ENCODE measurements around the gene PGLYRP4. TPM values are rescaled to one million over a fixed set of nuclear protein-coding genes. Genes with fewer than 3 reads are reported as not detected.

The PGLYRP4 gene
- polyA plus RNA-seq, 2 of the 4 experiments (the other 2 are of a cell fraction), result not detected

DNA sequence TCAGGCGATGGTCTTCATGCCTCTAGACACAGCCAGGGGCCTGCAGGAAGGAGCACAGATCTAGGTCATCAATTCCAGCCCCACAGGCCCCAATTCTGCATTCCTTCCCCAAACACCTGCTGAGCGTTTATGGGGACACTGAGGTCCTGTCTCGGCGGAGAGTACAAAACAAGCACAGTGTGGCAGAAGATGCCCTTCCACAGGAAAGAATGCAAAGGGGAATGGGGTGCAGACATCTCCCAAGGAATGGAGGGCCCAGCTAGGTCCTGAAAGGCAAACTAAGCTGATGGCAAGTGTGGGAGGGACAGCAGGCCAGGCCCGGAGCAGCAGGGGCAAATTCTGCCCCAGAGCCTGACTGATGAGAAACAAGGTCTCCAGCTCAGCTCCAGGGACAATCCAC is 45.8 kb upstream of the PGLYRP4 start:
- CTCF ChIA-PET, result interaction anchor here (0.7 to 3.9 kb wide), 2 partner anchors 40 to 178 kb away, joined by 3 to 26 read pairs; no protein-coding TSS in a partner anchor
- no peak for FAIRE-seq
- no peak for DNase-seq (ENCODE audit: low read depth in 1 of 2, low spot score in 1 of 2)
- ATAC-seq, result no peak
- H3K9me3 ChIP-seq, result no peaks in the 10 kb centered on the region
- no peak overlapping the region for H3K4me3 ChIP-seq
- H3K4me2 ChIP-seq, result no peak overlapping the region
- TF ChIP-seq FOSB (CRISPR knock-in tag; IDR thresholded peaks at IDR 0.05) (no peak), RARB (CRISPR knock-in tag; IDR thresholded peaks at IDR 0.05) (no peak), RCOR1 (IDR thresholded peaks at IDR 0.05; ENCODE audit: low read depth, low read length) (no peak), POLR2A (IDR thresholded peaks at IDR 0.05; ENCODE audit: low read length) (no peak), MAFK (IDR thresholded peaks at IDR 0.05; ENCODE audit: partially characterized antibody) (no peak), NPAS2 (CRISPR knock-in tag; IDR thresholded peaks at IDR 0.05; ENCODE audit: borderline replicate concordance) (no peak), TFCP2L1 (CRISPR knock-in tag; IDR thresholded peaks at IDR 0.05) (no peak), HOXB13 (CRISPR knock-in tag; IDR thresholded peaks at IDR 0.05; ENCODE audit: low read depth) (no peak), EHF (CRISPR knock-in tag; IDR thresholded peaks at IDR 0.05) (no peak), CEBPB (IDR thresholded peaks at IDR 0.05) (no peak), POLR2AphosphoS2 (conservative IDR thresholded peaks at IDR 0.05; ENCODE audit: low read length) (no peak), FOXS1 (CRISPR knock-in tag; IDR thresholded peaks at IDR 0.05) (no peak), HOXB5 (CRISPR knock-in tag; IDR thresholded peaks at IDR 0.05) (no peak)
- TF ChIP-seq, protein P1, sequence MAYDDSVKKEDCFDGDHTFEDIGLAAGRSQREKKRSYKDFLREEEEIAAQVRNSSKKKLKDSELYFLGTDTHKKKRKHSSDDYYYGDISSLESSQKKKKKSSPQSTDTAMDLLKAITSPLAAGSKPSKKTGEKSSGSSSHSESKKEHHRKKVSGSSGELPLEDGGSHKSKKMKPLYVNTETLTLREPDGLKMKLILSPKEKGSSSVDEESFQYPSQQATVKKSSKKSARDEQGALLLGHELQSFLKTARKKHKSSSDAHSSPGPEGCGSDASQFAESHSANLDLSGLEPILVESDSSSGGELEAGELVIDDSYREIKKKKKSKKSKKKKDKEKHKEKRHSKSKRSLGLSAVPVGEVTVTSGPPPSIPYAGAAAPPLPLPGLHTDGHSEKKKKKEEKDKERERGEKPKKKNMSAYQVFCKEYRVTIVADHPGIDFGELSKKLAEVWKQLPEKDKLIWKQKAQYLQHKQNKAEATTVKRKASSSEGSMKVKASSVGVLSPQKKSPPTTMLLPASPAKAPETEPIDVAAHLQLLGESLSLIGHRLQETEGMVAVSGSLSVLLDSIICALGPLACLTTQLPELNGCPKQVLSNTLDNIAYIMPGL (CRISPR knock-in tag; IDR thresholded peaks at IDR 0.05; ENCODE audit: borderline replicate concordance), result no peak
- TF ChIP-seq, protein P2, sequence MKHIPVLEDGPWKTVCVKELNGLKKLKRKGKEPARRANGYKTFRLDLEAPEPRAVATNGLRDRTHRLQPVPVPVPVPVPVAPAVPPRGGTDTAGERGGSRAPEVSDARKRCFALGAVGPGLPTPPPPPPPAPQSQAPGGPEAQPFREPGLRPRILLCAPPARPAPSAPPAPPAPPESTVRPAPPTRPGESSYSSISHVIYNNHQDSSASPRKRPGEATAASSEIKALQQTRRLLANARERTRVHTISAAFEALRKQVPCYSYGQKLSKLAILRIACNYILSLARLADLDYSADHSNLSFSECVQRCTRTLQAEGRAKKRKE (CRISPR knock-in tag; IDR thresholded peaks at IDR 0.05; ENCODE audit: low read depth), result no peak
- TF ChIP-seq, protein P3, sequence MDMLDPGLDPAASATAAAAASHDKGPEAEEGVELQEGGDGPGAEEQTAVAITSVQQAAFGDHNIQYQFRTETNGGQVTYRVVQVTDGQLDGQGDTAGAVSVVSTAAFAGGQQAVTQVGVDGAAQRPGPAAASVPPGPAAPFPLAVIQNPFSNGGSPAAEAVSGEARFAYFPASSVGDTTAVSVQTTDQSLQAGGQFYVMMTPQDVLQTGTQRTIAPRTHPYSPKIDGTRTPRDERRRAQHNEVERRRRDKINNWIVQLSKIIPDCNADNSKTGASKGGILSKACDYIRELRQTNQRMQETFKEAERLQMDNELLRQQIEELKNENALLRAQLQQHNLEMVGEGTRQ (IDR thresholded peaks at IDR 0.05), result no peak
- no peaks in the 10 kb centered on the region for H3K4me1 ChIP-seq
- no peak overlapping the region for H3K27ac ChIP-seq
- 43% methylated on average over 5 of the region's 5 CpGs for WGBS (ENCODE audit: missing lambda C conversion rate)
- POLR2A ChIA-PET, result no interaction called here

DNA sequence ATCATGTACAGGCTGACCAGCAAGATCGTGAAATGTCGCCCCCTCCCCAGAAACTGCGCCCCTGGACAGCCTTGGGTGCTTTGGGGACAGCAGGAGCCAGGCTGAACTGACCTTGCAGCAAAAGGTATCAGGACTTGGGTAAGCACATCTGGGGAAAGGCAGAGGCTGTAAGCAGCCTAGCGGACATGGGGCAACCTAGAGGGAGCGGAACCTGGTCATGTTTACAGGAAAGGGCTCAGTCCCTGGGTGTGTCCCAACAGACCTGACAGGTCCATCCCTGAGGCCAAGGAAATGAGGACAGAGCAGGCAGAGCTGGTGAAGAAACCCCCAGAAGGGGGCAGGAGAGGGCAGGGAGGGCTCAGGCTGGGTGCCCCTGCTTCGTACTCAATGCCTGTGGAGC is 45.3 kb upstream of the PGLYRP4 start:
- CTCF ChIA-PET, result no interaction called here
- POLR2A ChIA-PET, result no interaction called here
- Histone ChIP-seq H3K9me3 (no peaks in the 10 kb centered on the region), H3K4me1 (no peaks in the 10 kb centered on the region), H3K4me3 (no peak overlapping the region), H3K27ac (no peak overlapping the region), H3K4me2 (no peak overlapping the region)
- FAIRE-seq (no peak), DNase-seq (ENCODE audit: low read depth in 1 of 2, low spot score in 1 of 2) (no peak), ATAC-seq (peak in 1 of 2 experiments; percentile 44; a peak in 2 of 6 replicates)
- WGBS (ENCODE audit: missing lambda C conversion rate), result 25% methylated on average over 6 of the region's 6 CpGs
- TF ChIP-seq, protein P2 (CRISPR knock-in tag; IDR thresholded peaks at IDR 0.05; ENCODE audit: low read depth), result no peak
- TF ChIP-seq FOSL2 (IDR thresholded peaks at IDR 0.05) (no peak), FOSL2 (CRISPR knock-in tag; IDR thresholded peaks at IDR 0.05) (no peak), ESRRA (IDR thresholded peaks at IDR 0.05; ENCODE audit: borderline replicate concordance, low read length) (no peak), ZC3H11A (IDR thresholded peaks at IDR 0.05) (no peak), CBX8 (IDR thresholded peaks at IDR 0.05) (no peak), SMC3 (IDR thresholded peaks at IDR 0.05) (no peak), NR3C1 (IDR thresholded peaks at IDR 0.05) (no peak), CEBPB (IDR thresholded peaks at IDR 0.05) (no peak), FOSB (CRISPR knock-in tag; IDR thresholded peaks at IDR 0.05) (no peak), EP300 (IDR thresholded peaks at IDR 0.05) (no peak), CHD2 (IDR thresholded peaks at IDR 0.05; ENCODE audit: low read length, partially characterized antibody) (no peak), HOXA7 (CRISPR knock-in tag; IDR thresholded peaks at IDR 0.05) (no peak)
- TF ChIP-seq, protein P4, sequence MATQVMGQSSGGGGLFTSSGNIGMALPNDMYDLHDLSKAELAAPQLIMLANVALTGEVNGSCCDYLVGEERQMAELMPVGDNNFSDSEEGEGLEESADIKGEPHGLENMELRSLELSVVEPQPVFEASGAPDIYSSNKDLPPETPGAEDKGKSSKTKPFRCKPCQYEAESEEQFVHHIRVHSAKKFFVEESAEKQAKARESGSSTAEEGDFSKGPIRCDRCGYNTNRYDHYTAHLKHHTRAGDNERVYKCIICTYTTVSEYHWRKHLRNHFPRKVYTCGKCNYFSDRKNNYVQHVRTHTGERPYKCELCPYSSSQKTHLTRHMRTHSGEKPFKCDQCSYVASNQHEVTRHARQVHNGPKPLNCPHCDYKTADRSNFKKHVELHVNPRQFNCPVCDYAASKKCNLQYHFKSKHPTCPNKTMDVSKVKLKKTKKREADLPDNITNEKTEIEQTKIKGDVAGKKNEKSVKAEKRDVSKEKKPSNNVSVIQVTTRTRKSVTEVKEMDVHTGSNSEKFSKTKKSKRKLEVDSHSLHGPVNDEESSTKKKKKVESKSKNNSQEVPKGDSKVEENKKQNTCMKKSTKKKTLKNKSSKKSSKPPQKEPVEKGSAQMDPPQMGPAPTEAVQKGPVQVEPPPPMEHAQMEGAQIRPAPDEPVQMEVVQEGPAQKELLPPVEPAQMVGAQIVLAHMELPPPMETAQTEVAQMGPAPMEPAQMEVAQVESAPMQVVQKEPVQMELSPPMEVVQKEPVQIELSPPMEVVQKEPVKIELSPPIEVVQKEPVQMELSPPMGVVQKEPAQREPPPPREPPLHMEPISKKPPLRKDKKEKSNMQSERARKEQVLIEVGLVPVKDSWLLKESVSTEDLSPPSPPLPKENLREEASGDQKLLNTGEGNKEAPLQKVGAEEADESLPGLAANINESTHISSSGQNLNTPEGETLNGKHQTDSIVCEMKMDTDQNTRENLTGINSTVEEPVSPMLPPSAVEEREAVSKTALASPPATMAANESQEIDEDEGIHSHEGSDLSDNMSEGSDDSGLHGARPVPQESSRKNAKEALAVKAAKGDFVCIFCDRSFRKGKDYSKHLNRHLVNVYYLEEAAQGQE (IDR thresholded peaks at IDR 0.05), result no peak
- TF ChIP-seq, protein P5, sequence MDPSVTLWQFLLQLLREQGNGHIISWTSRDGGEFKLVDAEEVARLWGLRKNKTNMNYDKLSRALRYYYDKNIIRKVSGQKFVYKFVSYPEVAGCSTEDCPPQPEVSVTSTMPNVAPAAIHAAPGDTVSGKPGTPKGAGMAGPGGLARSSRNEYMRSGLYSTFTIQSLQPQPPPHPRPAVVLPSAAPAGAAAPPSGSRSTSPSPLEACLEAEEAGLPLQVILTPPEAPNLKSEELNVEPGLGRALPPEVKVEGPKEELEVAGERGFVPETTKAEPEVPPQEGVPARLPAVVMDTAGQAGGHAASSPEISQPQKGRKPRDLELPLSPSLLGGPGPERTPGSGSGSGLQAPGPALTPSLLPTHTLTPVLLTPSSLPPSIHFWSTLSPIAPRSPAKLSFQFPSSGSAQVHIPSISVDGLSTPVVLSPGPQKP (IDR thresholded peaks at IDR 0.05; ENCODE audit: low read depth, low read length), result no peak
- TF ChIP-seq, protein P6, sequence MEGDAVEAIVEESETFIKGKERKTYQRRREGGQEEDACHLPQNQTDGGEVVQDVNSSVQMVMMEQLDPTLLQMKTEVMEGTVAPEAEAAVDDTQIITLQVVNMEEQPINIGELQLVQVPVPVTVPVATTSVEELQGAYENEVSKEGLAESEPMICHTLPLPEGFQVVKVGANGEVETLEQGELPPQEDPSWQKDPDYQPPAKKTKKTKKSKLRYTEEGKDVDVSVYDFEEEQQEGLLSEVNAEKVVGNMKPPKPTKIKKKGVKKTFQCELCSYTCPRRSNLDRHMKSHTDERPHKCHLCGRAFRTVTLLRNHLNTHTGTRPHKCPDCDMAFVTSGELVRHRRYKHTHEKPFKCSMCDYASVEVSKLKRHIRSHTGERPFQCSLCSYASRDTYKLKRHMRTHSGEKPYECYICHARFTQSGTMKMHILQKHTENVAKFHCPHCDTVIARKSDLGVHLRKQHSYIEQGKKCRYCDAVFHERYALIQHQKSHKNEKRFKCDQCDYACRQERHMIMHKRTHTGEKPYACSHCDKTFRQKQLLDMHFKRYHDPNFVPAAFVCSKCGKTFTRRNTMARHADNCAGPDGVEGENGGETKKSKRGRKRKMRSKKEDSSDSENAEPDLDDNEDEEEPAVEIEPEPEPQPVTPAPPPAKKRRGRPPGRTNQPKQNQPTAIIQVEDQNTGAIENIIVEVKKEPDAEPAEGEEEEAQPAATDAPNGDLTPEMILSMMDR (IDR thresholded peaks at IDR 0.05), result no peak
